Measurements from ENCODE around the gene SUFU.

SUFU gene

DNA sequence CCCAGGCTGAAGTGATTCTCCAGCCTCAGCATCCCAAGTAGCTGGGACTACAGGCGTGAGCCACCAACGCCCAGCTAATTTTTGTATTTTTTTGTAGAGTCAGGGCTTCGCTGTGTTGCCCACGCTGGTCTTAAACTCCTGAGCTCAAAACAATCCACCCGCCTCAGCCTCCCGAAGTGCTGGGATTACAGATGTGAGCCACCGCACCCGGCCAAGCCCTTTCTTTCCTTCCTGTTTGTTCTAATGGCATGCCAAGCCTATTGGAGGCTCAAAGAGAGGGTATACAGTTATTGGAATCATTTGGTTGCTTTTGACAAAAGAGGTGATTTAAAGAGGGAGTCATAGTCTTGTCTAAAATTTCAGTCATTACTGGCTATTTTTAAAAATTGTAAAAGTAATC is 94.5 kb downstream of the SUFU start:
- no peak for DNase-seq

DNA sequence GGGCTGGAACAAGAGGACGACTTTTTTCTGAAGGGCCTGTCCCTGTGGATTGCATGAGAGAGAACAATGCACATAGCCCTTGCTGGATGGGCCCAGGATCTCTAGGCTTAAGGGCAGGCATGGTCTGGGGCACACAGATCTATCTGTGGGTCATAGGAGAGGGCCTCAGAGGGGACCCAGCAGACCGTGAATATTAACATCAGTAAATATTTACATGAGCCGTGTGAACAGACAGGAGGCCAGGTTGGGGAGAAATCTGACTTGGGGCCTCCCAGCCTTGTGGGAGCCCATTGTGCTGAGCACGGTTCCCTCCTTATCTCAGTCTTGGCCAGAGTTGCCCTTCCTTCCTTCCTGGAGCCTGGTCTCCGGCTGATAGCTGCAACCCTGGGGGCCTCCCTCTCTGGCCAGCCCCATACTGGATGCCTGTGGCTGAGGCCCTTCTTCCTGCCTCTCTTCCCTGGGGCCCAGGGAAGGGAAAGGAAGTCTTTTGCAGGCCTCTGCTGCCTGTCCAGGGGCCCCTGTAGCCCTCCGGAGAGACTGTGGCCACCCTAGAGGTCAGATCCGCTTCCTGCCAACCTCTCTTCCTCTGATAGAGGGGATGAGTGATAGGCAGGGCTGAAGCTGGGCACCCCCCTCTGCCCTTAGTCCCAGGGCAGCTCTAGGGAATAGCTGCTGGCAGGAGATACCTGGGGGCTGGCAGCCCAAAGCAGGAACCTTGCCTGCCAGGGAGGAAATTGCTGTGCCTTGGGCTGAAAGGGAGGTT is 96.0 kb downstream of the SUFU start:
- no peak for DNase-seq

DNA sequence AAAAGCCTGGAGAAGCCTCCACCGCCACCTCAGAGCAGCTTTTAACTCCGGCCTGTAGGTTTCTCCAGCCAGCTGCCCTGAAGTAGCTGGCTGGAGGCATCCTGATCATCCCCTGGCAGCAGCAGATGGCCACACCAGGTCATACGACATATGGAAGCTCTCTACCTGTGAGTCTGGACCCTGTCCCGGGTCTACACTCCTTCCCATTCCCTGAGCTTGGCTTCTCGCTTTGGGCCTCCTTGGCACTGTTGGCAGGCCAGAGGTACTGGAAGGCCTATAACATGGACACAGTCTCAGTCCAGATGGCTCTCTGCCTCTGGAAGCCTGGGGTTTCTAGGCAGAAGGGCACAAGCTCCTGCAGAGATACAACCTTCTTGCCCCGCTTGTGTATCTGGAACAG is 97.0 kb downstream of the SUFU start:
- no peak for DNase-seq

DNA sequence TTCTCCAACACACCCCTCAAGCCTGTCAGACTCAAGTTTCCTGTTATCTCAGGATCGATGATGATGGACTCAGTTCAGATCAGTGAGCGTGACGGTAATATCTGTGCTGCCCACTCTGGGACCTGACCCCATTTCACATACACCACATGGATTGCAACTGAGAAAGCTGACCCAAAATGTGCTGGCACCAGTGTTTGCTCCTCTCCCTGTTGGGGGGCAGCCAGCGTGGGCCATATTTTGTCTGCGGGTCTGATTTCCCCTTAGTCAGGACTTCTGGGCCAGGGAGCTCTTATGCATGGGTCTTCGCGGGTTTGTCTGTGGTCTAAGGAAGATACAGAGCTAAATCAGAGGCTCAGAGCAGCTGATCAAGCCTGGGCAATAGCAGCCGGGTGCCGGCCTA is 97.9 kb downstream of the SUFU start:
- DNase-seq, result no peak

DNA sequence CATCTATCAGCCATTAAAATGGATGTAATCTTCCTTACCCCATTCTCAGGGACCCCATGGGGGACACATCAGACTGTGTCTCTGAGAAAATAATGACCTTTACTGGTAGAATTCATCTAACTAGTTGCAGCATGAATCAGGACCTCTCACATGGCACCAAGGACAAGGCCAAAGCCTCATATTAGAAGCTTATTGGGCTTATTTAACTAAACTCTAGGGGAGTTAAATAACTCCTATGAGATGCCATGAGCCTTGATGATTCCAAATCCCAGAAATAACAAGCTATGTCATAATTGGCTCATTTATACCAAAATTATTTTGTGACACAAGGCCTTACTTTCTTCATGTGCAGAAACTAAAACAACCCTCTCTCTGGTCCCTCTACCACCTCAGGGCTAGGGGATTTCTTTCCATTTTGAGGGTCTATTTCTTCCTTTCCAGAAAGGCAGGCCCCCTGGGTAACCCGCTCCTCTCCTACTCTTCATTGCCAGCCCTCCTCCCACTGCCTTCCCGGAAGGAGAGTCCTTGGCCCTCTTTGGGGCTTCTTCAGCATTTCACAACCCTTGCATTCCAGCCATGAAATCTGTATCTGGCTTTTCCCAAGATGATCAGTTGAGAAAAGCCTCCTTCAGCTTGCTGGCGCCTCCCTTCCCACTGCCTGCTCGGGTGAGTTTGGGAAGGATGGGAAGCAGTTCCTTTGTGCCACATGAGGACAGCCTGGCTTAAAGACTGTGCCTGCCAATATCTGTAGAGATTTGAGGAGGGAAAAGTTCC is 98.7 kb downstream of the SUFU start:
- no peak for DNase-seq

DNA sequence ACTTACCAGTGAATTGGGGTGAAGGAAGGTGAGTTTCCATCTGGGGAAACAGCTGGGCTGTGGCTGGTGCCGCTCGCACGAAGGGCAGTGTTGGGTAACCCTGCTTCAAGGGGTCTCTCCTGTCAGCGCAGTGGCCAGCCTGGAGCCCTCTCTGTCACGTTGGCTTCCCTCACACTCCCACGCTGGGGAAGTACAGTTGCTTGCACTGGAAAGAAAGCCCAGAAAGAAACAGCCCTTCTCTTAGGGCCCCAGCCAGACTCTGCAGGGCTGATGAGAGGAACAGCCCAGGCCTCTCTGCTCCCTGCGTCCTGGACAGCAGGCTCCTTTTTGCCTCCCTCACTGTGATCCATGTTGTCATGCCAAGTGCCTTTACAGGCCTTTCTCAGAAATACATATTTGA is 100.2 kb downstream of the SUFU start:
- DNase-seq, result no peak

DNA sequence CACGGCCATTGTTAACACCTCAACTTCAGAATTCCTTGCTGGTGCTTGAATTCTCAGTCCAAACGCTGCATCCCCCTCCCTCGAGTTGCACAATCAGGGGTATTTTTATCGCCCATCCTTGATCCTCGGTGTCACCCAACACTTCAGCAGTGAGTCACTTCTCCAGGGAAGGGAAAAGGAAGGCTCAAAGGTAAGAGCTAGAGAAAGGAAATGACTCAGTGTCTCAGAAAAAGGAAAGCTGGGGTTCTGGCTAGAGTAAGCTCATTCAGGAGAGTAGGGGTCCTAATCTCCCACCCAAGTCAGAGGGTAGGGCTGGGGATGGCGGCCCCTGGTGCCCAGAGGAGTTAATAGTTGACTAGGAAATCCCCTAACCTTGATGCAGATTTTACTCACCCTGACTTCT is 100.7 kb downstream of the SUFU start:
- no peak for DNase-seq

DNA sequence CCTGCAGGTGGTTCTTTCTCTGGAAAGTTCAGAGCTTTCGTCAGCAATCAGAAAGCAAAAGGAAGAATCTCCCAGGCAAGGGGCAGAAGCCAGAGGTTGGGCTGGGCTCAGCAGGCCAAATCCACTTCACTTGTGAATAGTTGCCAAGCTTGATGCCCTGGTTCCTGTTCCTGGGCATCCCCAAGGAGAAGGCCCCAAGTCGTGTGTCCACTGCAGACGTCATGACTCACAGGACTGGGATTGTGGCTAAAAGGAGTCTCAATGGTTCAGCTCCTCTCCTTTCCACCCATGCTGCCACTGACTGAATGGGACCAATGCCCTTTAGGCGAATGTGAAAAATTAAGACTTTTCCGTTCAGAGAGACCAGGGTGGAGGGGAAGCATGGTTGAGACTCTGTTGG is 101.9 kb downstream of the SUFU start:
- no peak for DNase-seq

DNA sequence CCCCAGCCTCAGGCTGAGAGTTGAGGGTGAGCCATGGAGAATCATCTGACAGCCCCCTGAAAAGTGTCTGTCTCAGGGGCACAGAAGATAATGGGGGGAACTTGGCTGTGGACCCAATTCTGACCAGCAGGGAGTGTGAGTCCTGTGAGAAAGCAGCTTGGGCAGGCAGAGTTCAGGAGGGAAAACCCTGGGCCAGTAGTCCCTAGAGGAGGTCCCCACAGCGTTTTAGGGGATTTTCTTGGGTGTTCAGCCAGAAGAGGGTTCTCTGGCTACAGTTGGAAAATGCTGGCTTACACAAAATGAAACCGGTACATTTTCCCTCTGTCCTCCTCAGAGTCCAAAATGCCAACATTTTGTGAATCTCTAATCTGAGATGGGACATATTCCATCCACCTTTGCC is 104.7 kb downstream of the SUFU start:
- no peak for DNase-seq

DNA sequence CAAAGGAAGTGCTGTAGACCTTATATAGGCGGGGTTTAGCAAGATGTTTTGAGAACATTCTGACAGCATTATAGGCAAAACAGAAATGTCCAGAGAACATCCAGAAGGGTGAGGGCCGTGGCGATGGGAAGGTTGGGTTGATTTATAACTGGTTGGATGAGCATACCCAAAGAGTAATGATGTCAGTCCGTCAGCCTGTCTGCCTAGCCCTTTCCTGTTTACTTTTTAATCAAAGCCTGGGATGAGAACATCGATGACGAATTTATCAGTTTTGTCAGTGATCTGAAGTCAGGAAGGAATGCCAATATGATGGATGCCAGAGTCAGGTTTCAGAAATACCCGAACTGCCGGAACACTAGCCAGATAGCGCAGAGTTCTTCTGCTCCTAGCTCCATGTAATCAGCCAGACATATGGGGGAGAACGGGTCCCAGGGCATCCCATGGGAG is 106.7 kb downstream of the SUFU start:
- DNase-seq, result no peak

DNA sequence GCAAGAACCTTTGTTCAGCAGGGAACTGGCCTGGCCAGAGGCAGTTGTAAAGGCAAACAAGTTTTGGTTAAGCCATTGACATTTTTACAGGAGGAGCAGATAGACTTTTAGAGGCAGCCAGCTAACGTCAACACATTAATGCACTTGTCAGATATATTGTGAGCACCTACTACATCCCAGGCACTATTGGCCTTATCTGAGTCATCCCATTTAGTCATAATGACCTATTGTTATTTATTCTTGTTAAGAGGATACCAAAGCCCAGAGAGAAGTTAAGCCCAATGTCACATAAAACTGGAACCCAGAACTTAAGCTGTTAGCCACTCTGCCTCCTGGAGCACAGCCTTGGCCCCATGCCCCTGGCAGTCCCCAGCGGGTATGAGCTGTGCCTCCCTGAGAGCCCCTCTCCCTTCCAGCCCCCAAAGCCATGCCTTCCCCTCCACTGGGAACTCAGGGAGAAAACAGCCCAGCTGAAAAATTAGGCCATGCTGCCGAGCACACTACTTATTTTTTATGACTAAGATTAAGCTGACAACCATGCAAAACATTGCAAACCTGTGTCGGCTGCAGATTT is 107.8 kb downstream of the SUFU start:
- DNase-seq, result no peak

DNA sequence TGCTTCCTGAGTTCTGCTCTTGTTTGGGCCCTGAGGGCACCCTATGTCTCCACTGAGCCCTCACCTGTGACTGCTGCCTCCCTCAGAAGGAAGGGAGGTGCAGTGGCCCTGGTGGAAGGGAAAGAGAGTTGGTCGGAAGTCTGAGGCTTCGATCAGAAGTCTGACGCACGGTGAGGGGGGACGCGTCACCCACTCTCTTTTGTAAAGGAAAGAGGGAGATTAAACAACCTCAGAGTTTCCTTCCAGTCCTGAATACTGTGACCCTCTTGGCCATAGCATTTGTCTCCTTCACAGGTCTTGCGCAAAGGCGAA is 109.1 kb downstream of the SUFU start:
- DNase-seq, result no peak

DNA sequence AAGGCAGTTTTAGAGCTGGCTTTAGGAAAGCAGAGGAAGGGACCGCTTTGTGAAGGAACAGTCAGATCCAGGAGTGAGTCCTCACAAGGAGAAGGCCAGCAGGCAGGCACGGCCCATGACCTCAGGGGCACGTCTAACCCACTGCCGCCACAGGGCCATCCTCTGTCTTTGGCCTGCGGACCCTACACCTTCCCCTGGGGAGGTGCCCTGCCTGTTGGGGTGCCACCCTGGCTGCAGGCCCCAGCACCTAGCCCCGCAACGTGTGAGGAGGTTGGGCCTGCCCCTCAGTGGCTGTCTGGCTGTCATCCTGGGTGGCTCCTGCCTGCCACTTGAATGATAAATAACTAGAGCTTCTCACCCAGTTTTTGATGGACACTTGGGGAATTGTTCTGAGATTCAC is 109.5 kb downstream of the SUFU start:
- no peak for DNase-seq

DNA sequence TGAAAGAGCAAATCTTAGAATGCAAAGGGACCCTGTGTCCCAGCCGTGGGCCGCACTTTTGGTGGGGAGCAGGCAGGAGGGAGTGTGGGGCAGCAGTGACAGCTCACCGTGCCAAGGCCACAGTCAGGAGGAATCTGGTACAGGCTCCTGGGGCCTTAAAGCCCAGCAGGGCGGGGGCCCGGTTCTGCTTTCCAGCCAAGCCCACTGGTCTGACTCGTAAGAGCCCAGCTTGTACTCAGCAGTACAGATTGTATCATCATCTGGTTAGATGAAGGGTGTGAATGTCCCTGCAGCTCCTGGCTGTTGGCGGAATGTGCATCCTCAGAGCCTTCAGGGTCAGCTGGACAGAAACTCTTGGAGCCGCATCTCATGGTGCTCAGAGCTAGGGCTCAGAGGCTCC is 110.0 kb downstream of the SUFU start:
- no peak for DNase-seq

DNA sequence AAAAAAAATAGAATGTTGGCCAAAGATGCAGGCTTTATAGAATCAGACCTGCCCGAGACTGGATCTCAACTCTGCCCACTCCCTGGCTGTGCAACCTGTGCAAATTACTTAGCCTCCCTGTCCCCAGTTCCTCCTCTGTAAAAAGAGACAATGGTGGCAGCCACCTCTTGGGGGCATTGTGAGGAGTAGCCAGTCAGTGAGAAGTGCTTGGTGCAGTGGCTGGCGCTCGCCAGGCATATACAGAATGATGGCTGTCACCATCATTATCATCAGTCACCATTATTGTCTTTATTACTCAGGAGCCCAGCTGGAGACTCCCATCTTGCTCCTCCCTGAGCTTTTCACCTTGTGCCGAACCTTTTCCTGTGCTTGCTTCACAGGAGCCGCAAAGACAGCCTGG is 111.1 kb downstream of the SUFU start:
- no peak for DNase-seq

DNA sequence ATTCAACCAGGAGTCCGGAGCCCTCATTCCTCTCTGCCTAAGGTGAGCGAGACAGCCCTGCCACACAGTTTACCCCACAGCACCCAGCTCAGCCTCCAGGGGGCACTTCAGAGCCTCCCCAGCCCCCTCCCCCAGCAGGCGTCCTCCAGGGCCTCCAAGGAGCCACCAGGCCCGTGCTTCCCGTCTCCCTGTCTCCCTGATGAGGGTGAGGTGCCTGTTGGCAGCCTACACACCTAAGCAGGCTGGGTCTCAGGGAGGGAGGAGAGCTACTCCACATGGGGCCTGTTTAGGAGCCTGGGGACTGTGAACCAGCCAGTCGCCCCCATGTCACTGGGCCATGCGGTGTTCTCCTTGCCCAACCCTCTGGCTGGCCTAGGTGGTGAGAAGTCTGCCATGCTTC is 111.6 kb downstream of the SUFU start:
- DNase-seq, result no peak

DNA sequence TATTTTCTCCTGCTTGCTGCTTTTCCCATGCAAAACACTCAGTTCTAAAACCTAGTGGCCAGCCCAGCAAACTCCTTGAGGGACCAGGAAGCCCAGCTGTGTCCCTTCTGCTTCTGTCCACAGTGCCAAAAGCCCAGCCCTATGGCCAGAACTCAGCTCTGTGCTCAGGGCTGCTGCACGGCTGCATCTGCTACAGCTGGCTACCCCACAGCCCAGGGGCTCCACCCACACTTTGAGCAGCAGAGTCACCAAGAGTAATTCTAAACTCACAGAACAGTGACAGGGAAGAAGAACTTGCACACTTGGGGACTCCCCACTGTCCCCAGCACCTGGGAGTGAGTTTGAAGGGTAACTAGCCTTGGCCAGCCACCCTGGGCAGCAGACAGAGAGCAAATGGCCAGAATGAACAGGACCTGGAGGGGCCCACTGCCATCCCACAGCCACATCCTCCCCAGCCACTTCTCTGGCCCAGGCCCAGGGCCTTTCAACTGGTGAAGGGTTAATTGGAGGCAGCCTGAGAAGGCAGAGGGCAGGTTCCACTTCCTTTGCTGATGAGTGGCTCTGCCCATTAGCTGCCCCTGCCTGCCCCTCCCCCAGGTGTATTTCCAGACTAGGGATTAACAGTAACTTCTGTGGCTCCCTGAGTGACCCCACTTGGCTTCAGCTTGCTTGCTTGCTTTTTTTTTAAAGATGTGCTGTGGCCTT is 112.4 kb downstream of the SUFU start:
- DNase-seq, result no peak

DNA sequence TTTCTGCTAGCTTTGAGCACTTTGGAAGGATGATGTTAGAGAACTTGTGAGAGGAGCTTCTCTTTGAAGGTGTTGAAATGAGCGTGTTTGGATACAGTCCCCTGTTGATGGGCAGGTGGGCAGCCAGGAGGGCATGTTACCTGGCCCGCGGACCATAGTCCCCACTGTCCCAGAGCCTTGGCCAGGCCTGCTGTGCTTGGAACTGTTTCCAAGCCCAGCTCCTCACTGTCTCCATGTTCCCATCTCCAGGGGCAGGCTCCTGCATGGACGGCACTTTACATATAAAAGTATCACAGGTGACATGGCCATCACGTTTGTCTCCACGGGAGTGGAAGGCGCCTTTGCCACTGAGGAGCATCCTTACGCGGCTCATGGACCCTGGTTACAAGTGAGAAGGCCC is 113.3 kb downstream of the SUFU start:
- no peak for DNase-seq

DNA sequence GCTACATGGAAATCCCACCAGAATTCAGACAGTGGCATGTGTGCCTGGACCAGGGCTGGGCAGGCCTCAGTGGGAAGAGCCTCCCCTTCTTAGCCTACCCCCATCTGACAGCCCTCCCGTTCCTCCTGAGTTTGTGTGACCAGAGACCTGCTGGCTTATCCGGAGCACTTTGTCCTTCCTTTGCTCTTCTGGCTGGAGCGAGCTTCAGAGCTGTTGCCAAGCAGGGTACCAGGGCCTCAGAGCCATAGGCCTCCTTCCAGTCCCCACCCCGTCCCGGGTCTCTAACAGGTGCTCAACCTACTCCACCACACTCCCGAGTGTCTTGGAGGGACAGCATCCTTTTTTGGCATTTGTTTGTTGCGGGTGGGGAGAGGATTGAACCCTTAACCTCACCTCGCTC is 114.0 kb downstream of the SUFU start:
- DNase-seq, result no peak

DNA sequence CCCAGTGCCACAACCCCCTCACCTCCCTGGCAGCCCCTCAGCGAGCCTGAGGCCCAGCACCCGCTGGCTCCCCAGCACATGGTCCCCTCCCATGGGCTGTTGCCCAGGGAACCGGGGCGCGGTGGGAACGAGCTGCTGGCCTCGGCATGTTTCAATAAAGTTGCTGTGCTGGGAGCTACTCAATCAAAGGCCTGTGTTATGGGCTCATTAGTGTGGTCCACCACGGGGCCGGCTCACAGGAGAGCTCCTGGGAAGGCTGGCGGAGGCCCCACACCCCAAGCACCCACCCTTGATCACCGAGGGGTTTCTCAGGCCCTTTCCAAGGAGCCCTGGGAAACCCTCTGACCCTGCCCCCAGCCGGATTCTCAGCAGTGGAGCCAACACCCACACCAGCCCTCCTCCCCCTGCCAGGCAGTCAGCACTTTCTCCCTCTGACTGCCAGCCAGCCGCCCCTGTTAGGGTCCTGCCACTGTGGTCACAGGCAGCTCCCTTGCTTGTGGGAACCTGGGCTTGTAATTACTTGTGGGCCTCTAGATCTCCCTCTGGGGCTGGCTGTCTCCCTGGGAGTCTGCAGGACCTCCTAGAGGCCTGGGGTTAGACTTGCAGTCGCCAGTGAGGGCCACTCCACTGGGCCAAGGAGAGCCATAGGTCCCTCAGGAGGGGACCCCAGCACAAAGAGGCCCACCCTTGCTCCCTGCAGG is 115.7 kb downstream of the SUFU start:
- DNase-seq, result no peak

DNA sequence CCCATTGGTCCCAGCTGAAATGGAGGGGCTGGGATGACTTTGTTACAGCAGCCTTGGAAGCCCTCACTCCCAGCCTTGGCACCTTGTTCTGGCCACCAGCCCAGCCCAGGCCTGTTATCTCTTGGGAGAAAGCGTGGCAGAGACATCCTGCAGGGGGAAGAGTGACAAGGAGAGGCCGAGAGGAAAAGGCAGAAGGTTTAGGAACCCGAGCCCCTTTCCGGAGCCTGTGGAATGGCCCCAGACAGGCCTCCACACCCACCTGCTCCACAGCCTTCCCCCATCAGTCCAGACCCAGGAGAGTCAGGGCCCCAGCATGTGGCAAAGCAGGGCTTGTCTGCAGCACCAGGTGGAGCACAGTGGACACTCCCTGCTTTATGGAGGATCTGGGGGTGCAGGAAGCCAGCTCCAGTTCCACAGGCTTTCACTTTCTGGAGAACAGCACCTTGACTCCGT is 116.4 kb downstream of the SUFU start:
- DNase-seq, result no peak

DNA sequence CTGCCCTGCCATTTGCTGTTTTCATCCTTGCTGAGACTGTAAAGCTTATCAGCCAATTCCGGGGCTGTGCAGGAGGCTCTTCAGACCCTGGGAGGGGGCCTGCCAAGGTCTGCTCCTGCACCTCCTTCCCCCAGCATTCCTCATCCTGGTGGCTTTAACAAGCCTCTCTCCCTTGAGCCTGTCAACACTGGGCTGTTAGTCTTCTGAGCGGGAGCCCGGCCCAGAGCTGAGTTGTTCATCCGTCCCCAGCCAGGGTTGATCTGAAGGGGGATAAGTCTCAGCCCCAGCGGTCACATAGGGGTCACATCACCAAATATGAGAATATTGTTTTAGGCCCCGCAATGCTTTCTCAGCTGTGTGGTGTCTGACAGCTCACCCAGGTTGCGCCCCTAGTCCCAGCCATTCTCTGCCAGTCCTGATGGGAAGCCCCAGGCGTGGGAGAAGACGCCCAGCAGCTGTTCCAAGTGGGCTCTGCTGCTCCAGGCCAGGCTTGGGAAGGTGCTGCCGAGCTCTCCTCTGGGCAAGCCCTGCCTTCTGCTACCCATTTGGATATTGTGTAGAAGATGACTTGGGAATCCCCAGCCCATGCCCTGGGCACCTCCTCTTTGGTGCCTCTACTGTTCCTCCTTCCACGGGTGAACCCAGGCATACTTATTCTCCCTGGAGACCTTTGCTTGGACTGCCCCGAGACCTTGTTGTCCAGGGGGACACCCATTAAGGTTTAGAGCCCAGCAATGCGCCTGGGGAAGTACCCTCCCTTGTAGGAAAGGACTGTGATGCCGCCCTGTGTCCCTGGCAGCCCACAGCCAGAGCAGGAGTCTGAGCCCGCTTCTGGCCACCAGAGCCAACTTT is 117.0 kb downstream of the SUFU start:
- DNase-seq, result no peak
